K562 (cell line): ENCODE data around the gene KCTD15. TPM values are rescaled to one million over a fixed set of nuclear protein-coding genes. Genes with fewer than 3 reads are reported as not detected.

ENCODE experiments used
- ATAC-seq: fragments of 200-7000 bp; cut with Tn5 transposase; 3 replicates; pipeline ENCODE4 v1.9.1; 2020; ENCODE audit warnings: moderate library complexity
- BruUV-seq: library from RNA; stranded (reverse); fragments of 400-500 nt; replicated peaks from 2 replicates; lab custom pipeline; 2021; lab: Mats Ljungman, UMichigan
- CTCF ChIA-PET: fragments of 300-600 bp; formaldehyde crosslinking; extraction: SDS; loops from one replicate; lab custom pipeline; 2021; ENCODE audit warnings: low intra/inter-chr PET ratio; lab: Yijun Ruan, JAX
- POLR2A ChIA-PET: fragments of 300-600, 350-650 bp; sonication (Branson Sonifier 250); formaldehyde crosslinking; extraction: SDS; loops from one replicate; lab custom pipeline; 2021; ENCODE audit warnings: antibody characterized with exemption, inconsistent platforms; lab: Yijun Ruan, JAX
- DNase-seq, 4 experiments: peaks; one replicate each; pipeline versions ENCODE4 v3.0.0 to v3.0.0-alpha.2; 2011 to 2018; ENCODE audit warnings: low spot score in 3 of 4, mixed read lengths in 3 of 4; ENCODE audit errors: extremely low read depth in 1 of 4
- FAIRE-seq: peaks from 2 replicates; lab custom pipeline; 2011; peaks lifted over from hg19 to GRCh38; lab: Jason Lieb, UNC
- H2AFZ ChIP-seq: 2 replicates; pipeline ENCODE4 v1.6.0; 2011; ENCODE audit warnings: low read depth, low read length, control low read depth, inconsistent platforms
- H3K27ac ChIP-seq: fragments of 200-600 bp; 3 replicates; pipeline ENCODE4 v1.8.0; 2011; ENCODE audit warnings: low read depth, mild to moderate bottlenecking, control low read depth, inconsistent platforms, low read length, moderate library complexity, mixed read lengths; ENCODE audit errors: extremely low read depth
- H3K27me3 ChIP-seq, 2 experiments: fragments of 300-600 bp in 1 of 2; 2 replicates in 1 of 2; 3 replicates in 1 of 2; pipeline versions ENCODE4 v1.6.0 to v1.8.0; 2011; ENCODE audit warnings: inconsistent platforms in 2 of 2, low read length in 2 of 2, mild to moderate bottlenecking in 1 of 2, mixed read lengths in 1 of 2, moderate library complexity in 1 of 2; ENCODE audit not compliant: control insufficient read depth in 2 of 2, insufficient read depth in 2 of 2
- H3K36me3 ChIP-seq: fragments of 300-600 bp; 3 replicates; pipeline ENCODE4 v1.8.0; 2011; ENCODE audit warnings: mild to moderate bottlenecking, low read length, inconsistent platforms; ENCODE audit not compliant: control insufficient read depth, insufficient read depth
- H3K4me1 ChIP-seq, 2 experiments: fragments of 200-600 bp in 1 of 2; replicated peaks in 1 of 2; 2 replicates in 1 of 2; 3 replicates in 1 of 2; pipeline versions ENCODE4 v1.5.1 to v1.8.0; 2011; ENCODE audit warnings: inconsistent platforms in 2 of 2, low read length in 2 of 2, mild to moderate bottlenecking in 1 of 2, mixed read lengths in 1 of 2, moderate library complexity in 1 of 2; ENCODE audit not compliant: control insufficient read depth in 2 of 2, insufficient read depth in 2 of 2
- H3K4me2 ChIP-seq: 2 replicates; pipeline ENCODE4 v1.6.1; 2011; ENCODE audit warnings: low read length, control low read depth, inconsistent platforms, mixed read lengths; ENCODE audit not compliant: insufficient read depth
- H3K4me3 ChIP-seq: fragments of 200-600 bp; sonication (generic), shearing (Covaris generic); 2 replicates; pipeline ENCODE4 v1.5.1; 2016; ENCODE audit warnings: control low read depth, inconsistent platforms
- H3K79me2 ChIP-seq: fragments of 200-600 bp; 3 replicates; pipeline ENCODE4 v1.8.0; 2011; ENCODE audit warnings: low read length, inconsistent platforms; ENCODE audit not compliant: control insufficient read depth, insufficient read depth
- H3K9ac ChIP-seq, 2 experiments: 2 replicates each; pipeline versions ENCODE4 v1.6.0 to v1.6.1; 2011; ENCODE audit warnings: low read depth in 2 of 2, low read length in 2 of 2, control low read depth in 1 of 2, inconsistent platforms in 1 of 2, mild to moderate bottlenecking in 1 of 2, mixed read lengths in 1 of 2; ENCODE audit not compliant: insufficient read depth in 1 of 2
- H3K9me1 ChIP-seq: one replicate; pipeline ENCODE4 v1.6.0; 2011; ENCODE audit warnings: inconsistent platforms, mild to moderate bottlenecking, low read length, moderate library complexity; ENCODE audit not compliant: control insufficient read depth, insufficient read depth
- H3K9me3 ChIP-seq: replicated peaks from 2 replicates; pipeline ENCODE4 v1.5.1; 2011; ENCODE audit warnings: low read depth, low read length, inconsistent platforms; ENCODE audit not compliant: control insufficient read depth, insufficient read depth
- H4K20me1 ChIP-seq: replicated peaks from 2 replicates; pipeline ENCODE4 v1.6.1; 2011; ENCODE audit warnings: low read length, inconsistent platforms, mixed read lengths; ENCODE audit not compliant: control insufficient read depth, insufficient read depth
- ADNP ChIP-seq: fragments of 200-800 bp; sonication (Bioruptor generic); IDR thresholded peaks from 2 replicates; pipeline ENCODE4 v1.6.1; 2016; ENCODE audit warnings: missing genetic modification characterization, missing compliant biosample characterization
- ARID3B ChIP-seq: fragments of 250-450 bp; sonication (Bioruptor Pico); IDR thresholded peaks from 2 replicates; pipeline ENCODE4 v1.4.0; 2020; ENCODE audit warnings: borderline replicate concordance
- E2F3 ChIP-seq: fragments of 250-450 bp; sonication (Bioruptor Pico); IDR thresholded peaks from 2 replicates; pipeline ENCODE4 v1.4.0; 2020; ENCODE audit warnings: mild to moderate bottlenecking
- ELF4 ChIP-seq: fragments of 450-650 bp; formaldehyde crosslinking; IDR thresholded peaks from 2 replicates; pipeline ENCODE4 v1.4.0; 2022; ENCODE audit warnings: missing genetic modification characterization
- HDAC8 ChIP-seq: fragments of 450-650 bp; IDR thresholded peaks from 2 replicates; pipeline ENCODE4 v1.6.1; 2016; ENCODE audit warnings: mild to moderate bottlenecking, missing genetic modification characterization, moderate library complexity, missing compliant biosample characterization
- HNRNPH1 ChIP-seq: fragments of 200-400 bp; formaldehyde crosslinking; optimal IDR thresholded peaks from 2 replicates; pipeline ENCODE3; 2017; ENCODE audit warnings: low read depth, mild to moderate bottlenecking, low read length, moderate library complexity
- NFIC ChIP-seq: fragments of 450-650 bp; IDR thresholded peaks from 2 replicates; pipeline ENCODE4 v1.6.1; 2017; ENCODE audit warnings: mild to moderate bottlenecking, inconsistent platforms
- NFXL1 ChIP-seq: fragments of 450-650 bp; formaldehyde crosslinking; IDR thresholded peaks from 2 replicates; pipeline ENCODE4 v1.4.0; 2021; ENCODE audit warnings: mild to moderate bottlenecking
- PHTF2 ChIP-seq: fragments of 250-450 bp; sonication (Bioruptor Pico); IDR thresholded peaks from 2 replicates; pipeline ENCODE4 v1.5.0; 2021; ENCODE audit warnings: mild to moderate bottlenecking
- RNF219 ChIP-seq: fragments of 250-450 bp; sonication (Bioruptor Pico); IDR thresholded peaks from 2 replicates; pipeline ENCODE4 v1.5.0; 2022; ENCODE audit warnings: mild to moderate bottlenecking
- SMAD4 ChIP-seq: fragments of 250-450 bp; sonication (Bioruptor Pico); conservative IDR thresholded peaks from 2 replicates; pipeline ENCODE4 v1.8.0; 2021; ENCODE audit warnings: inconsistent platforms, mild to moderate bottlenecking, moderate library complexity
- SREBF1 ChIP-seq: fragments of 150-350 bp; IDR thresholded peaks from 2 replicates; pipeline ENCODE4 v1.6.1; 2014; ENCODE audit warnings: antibody characterized with exemption, low read depth, low read length, borderline replicate concordance
- STAT6 ChIP-seq: sonication (generic); formaldehyde crosslinking; IDR thresholded peaks from 2 replicates; pipeline ENCODE4 v1.8.1; 2023; ENCODE audit warnings: mild to moderate bottlenecking, missing genetic modification reagents
- ZBTB8A ChIP-seq: fragments of 450-650 bp; IDR thresholded peaks from 2 replicates; pipeline ENCODE4 v1.6.1; 2018; ENCODE audit warnings: mild to moderate bottlenecking, moderate library complexity; ENCODE audit not compliant: partially characterized antibody
- ZNF408 ChIP-seq: fragments of 250-450 bp; sonication (Bioruptor Pico); IDR thresholded peaks from 2 replicates; pipeline ENCODE4 v1.4.0; 2020; ENCODE audit warnings: low read depth, mild to moderate bottlenecking, moderate library complexity
- ZNF644 ChIP-seq: fragments of 200-800 bp; sonication (Bioruptor generic); IDR thresholded peaks from 2 replicates; pipeline ENCODE4 v1.6.1; 2016; ENCODE audit warnings: low read depth, missing genetic modification characterization, missing compliant biosample characterization
- ZNF780A ChIP-seq: fragments of 250-450 bp; sonication (Bioruptor Pico); IDR thresholded peaks from 2 replicates; pipeline ENCODE4 v1.5.0; 2021; ENCODE audit warnings: mild to moderate bottlenecking
- WGBS: fragments of 100-300 bp; shearing (Covaris generic); methylation state at CpG from one replicate; pipeline ENCODE4 v1.1.6; 2016; ENCODE audit warnings: low coverage, mixed read lengths; ENCODE audit not compliant: insufficient coverage; ENCODE audit errors: missing lambda C conversion rate; 5-methylcytosine and 5-hydroxymethylcytosine counted together
- in situ Hi-C: fragments of 300-500 bp; cut with MboI; formaldehyde crosslinking; loops from 4 replicates; pipeline ENCODE4 v1.15.0; 2018; ENCODE audit warnings: inconsistent platforms, mixed read lengths
- intact Hi-C: fragments of 100-400 bp; cut with micrococcal nuclease; formaldehyde crosslinking; loops from 2 replicates; pipeline ENCODE4 v1.14.2; 2022
- polyA plus RNA-seq, 8 experiments: library from polyadenylated mRNA; depleted of rRNA in 4 of 8; stranded (reverse) in 5 of 8; unstranded in 3 of 8; fragments of >200 nt; fragmentation: Nextera tagmentation in 2 of 8; fragmentation: Illumina TruSeq in 1 of 8; extraction: Ambion mirVana in 2 of 8; extraction: Trizol in 1 of 8; gene quantifications; 2 replicates each; pipeline versions ENCODE4 v1.2.1 to v1.2.3, GENCODE V29; 2011 to 2014; ENCODE audit warnings: inconsistent platforms in 1 of 8, missing spikeins in 1 of 8
- total RNA-seq, 7 experiments: library from RNA; depleted of rRNA in 6 of 7; stranded (reverse); fragments of >200 nt in 6 of 7; fragmentation: Illumina TruSeq in 2 of 7; extraction: Trizol in 2 of 7; gene quantifications; 2 replicates each; pipeline versions ENCODE4 v1.2.1 to v1.2.3, GENCODE V29; 2011 to 2021; ENCODE audit warnings: low replicate concordance in 1 of 7

Gene KCTD15
- total and polyA plus RNA-seq, 9 of the 15 experiments (the other 6 are each of a cell fraction or from before 2014, with no cell fraction given), result 1.7 to 49.0 (median 11.8) TPM

- TF ChIP-seq NFXL1 (CRISPR knock-in tag) (no peak), HNRNPH1 (no peak), NFIC (no peak), ZNF408 (CRISPR knock-in tag) (no peak)
Measured at GRCh38 chr19:33830264-33830663, 33.6 kb downstream of the KCTD15 start (continued).

- Histone ChIP-seq H3K27me3 (peaks cover 7 to 31% of the 10 kb centered on the region in 2 experiments; a peak in 4 of 5 replicates), H3K4me1 (no peaks in the 10 kb centered on the region), H2AFZ (no peak overlapping the region), H3K9me3 (no peaks in the 10 kb centered on the region), H3K27ac (no peak overlapping the region), H3K79me2 (no peaks in the 10 kb centered on the region), H3K9me1 (no peaks in the 10 kb centered on the region), H3K9ac (no peak overlapping the region), H3K36me3 (no peaks in the 10 kb centered on the region), H3K4me2 (no peak overlapping the region), H3K4me3 (no peak overlapping the region), H4K20me1 (no peaks in the 10 kb centered on the region)
- ChIA-PET POLR2A (no interaction called here), CTCF (no interaction called here)
- DNase-seq (no peak), FAIRE-seq (no peak), ATAC-seq (no peak)
- in situ Hi-C loops, result no loop called here
- intact Hi-C loops, result no loop called here
- no TSS peak for BruUV-seq
- 0% methylated on average over 1 of the region's 1 CpG for WGBS
- no peak for TF ChIP-seq ADNP
- no peak for TF ChIP-seq ELF4 (CRISPR knock-in tag)
- no peak for TF ChIP-seq ZNF644 (tag)
- no peak for TF ChIP-seq ARID3B (CRISPR knock-in tag)
- no peak for TF ChIP-seq PHTF2
- no peak for TF ChIP-seq ZBTB8A
- TF ChIP-seq ZNF780A (CRISPR knock-in tag), result no peak
- TF ChIP-seq SREBF1, result no peak
- TF ChIP-seq E2F3 (CRISPR knock-in tag), result no peak
- no peak for TF ChIP-seq HDAC8 (tag)
- no peak for TF ChIP-seq STAT6
- no peak for TF ChIP-seq SMAD4 (CRISPR knock-in tag)
- TF ChIP-seq RNF219, result no peak
Measured at GRCh38 chr19:33831825-33832224, 35.2 kb downstream of the KCTD15 start.
